Measurements from ENCODE around the gene FADS6.

FADS6 gene

GRCh38 chr17:74850914-74851313 lies 42.5 kb downstream of the FADS6 start:
- Histone ChIP-seq H3K4me3 (ENCODE audit: low read length) (no peak overlapping the region), H3K27me3 (ENCODE audit: control insufficient read depth, insufficient read depth, low read length) (peaks cover 60% of the 10 kb centered on the region), H3K9me3 (ENCODE audit: control insufficient read depth, low read length) (no peaks in the 10 kb centered on the region), H3K9ac (ENCODE audit: low read length) (no peak overlapping the region), H3K4me1 (ENCODE audit: control insufficient read depth, insufficient read depth, low read length) (no peaks in the 10 kb centered on the region), H3K36me3 (ENCODE audit: control insufficient read depth, insufficient read depth, low read length) (no peaks in the 10 kb centered on the region)

- H3K36me3 ChIP-seq (ENCODE audit: control insufficient read depth, insufficient read depth, low read length): no peaks in the 10 kb centered on the region
- no peaks in the 10 kb centered on the region for H3K9me3 ChIP-seq (ENCODE audit: control insufficient read depth, low read length)
- H3K4me1 ChIP-seq (ENCODE audit: control insufficient read depth, insufficient read depth, low read length): no peaks in the 10 kb centered on the region
- no peak overlapping the region for H3K9ac ChIP-seq (ENCODE audit: low read length)
- no peak overlapping the region for H3K4me3 ChIP-seq (ENCODE audit: low read length)
- H3K27me3 ChIP-seq (ENCODE audit: control insufficient read depth, insufficient read depth, low read length): peaks cover 54% of the 10 kb centered on the region
These were observed 43.1 kb downstream of the FADS6 start for GRCh38 chr17:74850310-74850709.

- Histone ChIP-seq H3K4me1 (ENCODE audit: control insufficient read depth, insufficient read depth, low read length) (no peaks in the 10 kb centered on the region), H3K27me3 (ENCODE audit: control insufficient read depth, insufficient read depth, low read length) (peaks cover 44% of the 10 kb centered on the region), H3K9ac (ENCODE audit: low read length) (no peak overlapping the region), H3K4me3 (ENCODE audit: low read length) (no peak overlapping the region), H3K36me3 (ENCODE audit: control insufficient read depth, insufficient read depth, low read length) (no peaks in the 10 kb centered on the region), H3K9me3 (ENCODE audit: control insufficient read depth, low read length) (no peaks in the 10 kb centered on the region)
These were observed 44.6 kb downstream of the FADS6 start for GRCh38 chr17:74848656-74849399.

- Histone ChIP-seq H3K9ac (ENCODE audit: low read length) (no peak overlapping the region), H3K4me1 (ENCODE audit: control insufficient read depth, insufficient read depth, low read length) (peaks cover 4% of the 10 kb centered on the region), H3K9me3 (ENCODE audit: control insufficient read depth, low read length) (no peaks in the 10 kb centered on the region), H3K4me3 (ENCODE audit: low read length) (no peak overlapping the region), H3K27me3 (ENCODE audit: control insufficient read depth, insufficient read depth, low read length) (peaks cover 27% of the 10 kb centered on the region), H3K36me3 (ENCODE audit: control insufficient read depth, insufficient read depth, low read length) (no peaks in the 10 kb centered on the region)
These were observed 46.8 kb downstream of the FADS6 start for GRCh38 chr17:74846621-74847020.

- H3K4me3 ChIP-seq (ENCODE audit: low read length): no peak overlapping the region
These were observed 50.1 kb downstream of the FADS6 start for GRCh38 chr17:74843352-74843627.

GRCh38 chr17:74842599-74843351 lies 50.7 kb downstream of the FADS6 start:
- Histone ChIP-seq H3K27me3 (ENCODE audit: control insufficient read depth, insufficient read depth, low read length) (peaks cover 13% of the 10 kb centered on the region), H3K9me3 (ENCODE audit: control insufficient read depth, low read length) (no peaks in the 10 kb centered on the region), H3K4me3 (ENCODE audit: low read length) (no peak overlapping the region), H3K4me1 (ENCODE audit: control insufficient read depth, insufficient read depth, low read length) (peaks cover 9% of the 10 kb centered on the region), H3K9ac (ENCODE audit: low read length) (no peak overlapping the region), H3K36me3 (ENCODE audit: control insufficient read depth, insufficient read depth, low read length) (no peaks in the 10 kb centered on the region)

More at GRCh38 chr17:74843352-74843627, 50.1 kb downstream of the FADS6 start:
- no peak overlapping the region for H3K9ac ChIP-seq (ENCODE audit: low read length)
- peaks cover 13% of the 10 kb centered on the region for H3K27me3 ChIP-seq (ENCODE audit: control insufficient read depth, insufficient read depth, low read length)
- H3K9me3 ChIP-seq (ENCODE audit: control insufficient read depth, low read length): no peaks in the 10 kb centered on the region
- H3K4me1 ChIP-seq (ENCODE audit: control insufficient read depth, insufficient read depth, low read length): peaks cover 9% of the 10 kb centered on the region
- H3K36me3 ChIP-seq (ENCODE audit: control insufficient read depth, insufficient read depth, low read length): no peaks in the 10 kb centered on the region

- H3K9me3 ChIP-seq (ENCODE audit: control insufficient read depth, low read length): no peaks in the 10 kb centered on the region
- H3K9ac ChIP-seq (ENCODE audit: low read length): no peak overlapping the region
- H3K4me1 ChIP-seq (ENCODE audit: control insufficient read depth, insufficient read depth, low read length): peaks cover 9% of the 10 kb centered on the region
- peaks cover 13% of the 10 kb centered on the region for H3K27me3 ChIP-seq (ENCODE audit: control insufficient read depth, insufficient read depth, low read length)
- no peak overlapping the region for H3K4me3 ChIP-seq (ENCODE audit: low read length)
- no peaks in the 10 kb centered on the region for H3K36me3 ChIP-seq (ENCODE audit: control insufficient read depth, insufficient read depth, low read length)
These were observed 51.3 kb downstream of the FADS6 start for GRCh38 chr17:74842146-74842598.

- peaks cover 13% of the 10 kb centered on the region for H3K27me3 ChIP-seq (ENCODE audit: control insufficient read depth, insufficient read depth, low read length)
- no peak overlapping the region for H3K9ac ChIP-seq (ENCODE audit: low read length)
- no peaks in the 10 kb centered on the region for H3K36me3 ChIP-seq (ENCODE audit: control insufficient read depth, insufficient read depth, low read length)
- H3K4me1 ChIP-seq (ENCODE audit: control insufficient read depth, insufficient read depth, low read length): peaks cover 9% of the 10 kb centered on the region
- no peak overlapping the region for H3K4me3 ChIP-seq (ENCODE audit: low read length)
- no peaks in the 10 kb centered on the region for H3K9me3 ChIP-seq (ENCODE audit: control insufficient read depth, low read length)
These were observed 52.3 kb downstream of the FADS6 start for GRCh38 chr17:74840989-74841666.

DNA sequence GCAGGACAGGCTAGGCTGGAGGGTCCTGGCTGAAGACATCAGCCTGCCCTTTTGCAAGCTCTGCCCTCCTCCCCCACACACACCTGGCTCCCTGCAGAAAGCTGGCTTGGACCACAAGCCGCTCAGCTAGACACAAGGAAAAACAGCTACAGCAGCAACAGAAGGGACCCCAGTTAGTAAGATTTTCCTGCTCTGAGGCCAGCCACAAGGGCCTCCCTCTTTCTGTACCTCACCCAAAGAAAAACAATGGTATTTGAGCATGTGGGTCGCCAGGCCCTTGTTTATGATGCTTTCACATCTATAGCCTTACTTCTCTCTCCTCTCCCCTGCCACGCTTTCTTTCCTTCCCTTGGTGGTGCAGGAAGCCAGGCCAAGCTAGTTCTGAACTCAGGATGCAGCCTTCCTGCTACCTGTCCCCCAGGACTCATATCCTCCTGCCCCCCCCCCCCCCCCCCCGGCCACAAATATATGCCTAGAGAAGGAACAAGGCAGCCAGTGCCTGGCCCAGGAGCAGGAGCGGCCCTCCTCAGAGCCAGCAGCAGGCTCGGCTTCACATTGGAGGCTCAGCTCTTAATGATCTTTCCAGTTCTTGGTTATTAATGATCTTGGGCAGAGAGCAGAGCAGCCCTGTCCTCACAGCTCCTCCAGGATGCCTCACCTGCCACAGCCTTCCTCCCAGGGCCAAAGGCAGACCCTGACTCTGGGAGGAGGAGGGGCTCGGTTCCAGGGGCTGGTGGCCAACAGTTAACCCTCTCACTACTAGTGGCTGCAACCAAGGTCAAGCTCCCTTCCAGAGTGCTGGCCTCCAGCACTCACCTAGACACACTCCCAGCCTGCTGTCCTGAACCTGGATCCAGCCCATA lies 53.2 kb downstream of the FADS6 start:
- no peak overlapping the region for H3K9ac ChIP-seq (ENCODE audit: low read length)
- no peaks in the 10 kb centered on the region for H3K36me3 ChIP-seq (ENCODE audit: control insufficient read depth, insufficient read depth, low read length)
- peaks cover 9% of the 10 kb centered on the region for H3K4me1 ChIP-seq (ENCODE audit: control insufficient read depth, insufficient read depth, low read length)
- H3K9me3 ChIP-seq (ENCODE audit: control insufficient read depth, low read length): no peaks in the 10 kb centered on the region
- peaks cover 13% of the 10 kb centered on the region for H3K27me3 ChIP-seq (ENCODE audit: control insufficient read depth, insufficient read depth, low read length)
- no peak overlapping the region for H3K4me3 ChIP-seq (ENCODE audit: low read length)

DNA sequence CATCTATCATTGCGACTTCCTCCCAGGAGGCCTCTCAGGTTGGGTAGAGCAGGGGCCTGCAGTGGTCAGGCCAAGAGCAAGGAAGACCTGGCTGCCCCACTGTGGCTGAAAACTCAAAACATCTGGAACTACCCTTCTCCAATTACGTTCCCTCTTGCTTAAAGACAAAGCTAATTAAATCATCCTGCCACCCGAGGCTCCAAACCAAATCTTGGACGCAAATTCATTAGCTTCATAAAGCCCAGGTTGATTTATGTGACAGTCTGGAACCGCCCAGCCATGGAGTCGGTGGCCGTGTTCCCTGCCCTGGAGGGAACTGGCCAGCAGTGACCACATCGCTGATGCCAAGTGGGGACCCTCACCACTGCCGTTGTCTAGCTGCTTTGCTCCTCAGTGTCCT lies 55.2 kb downstream of the FADS6 start:
- no peaks in the 10 kb centered on the region for H3K9me3 ChIP-seq (ENCODE audit: control insufficient read depth, low read length)
- H3K27me3 ChIP-seq (ENCODE audit: control insufficient read depth, insufficient read depth, low read length): peaks cover 4% of the 10 kb centered on the region
- H3K36me3 ChIP-seq (ENCODE audit: control insufficient read depth, insufficient read depth, low read length): no peaks in the 10 kb centered on the region
- peaks cover 9% of the 10 kb centered on the region for H3K4me1 ChIP-seq (ENCODE audit: control insufficient read depth, insufficient read depth, low read length)
- no peak overlapping the region for H3K9ac ChIP-seq (ENCODE audit: low read length)
- no peak overlapping the region for H3K4me3 ChIP-seq (ENCODE audit: low read length)

GRCh38 chr17:74836691-74837467 lies 56.6 kb downstream of the FADS6 start:
- Histone ChIP-seq H3K9me3 (ENCODE audit: control insufficient read depth, low read length) (no peaks in the 10 kb centered on the region), H3K4me1 (ENCODE audit: control insufficient read depth, insufficient read depth, low read length) (peaks cover 5% of the 10 kb centered on the region), H3K4me3 (ENCODE audit: low read length) (no peak overlapping the region), H3K27me3 (ENCODE audit: control insufficient read depth, insufficient read depth, low read length) (peaks cover 4% of the 10 kb centered on the region), H3K9ac (ENCODE audit: low read length) (no peak overlapping the region), H3K36me3 (ENCODE audit: control insufficient read depth, insufficient read depth, low read length) (no peaks in the 10 kb centered on the region)
